ENCODE results near the gene MYL12A. TPM values are rescaled to one million over a fixed set of nuclear protein-coding genes. Genes with fewer than 3 reads are reported as not detected.

Gene MYL12A
- total and polyA plus RNA-seq, 2 of the 4 experiments (the other 2 are of a cell fraction), result 549 to 580 TPM

DNA sequence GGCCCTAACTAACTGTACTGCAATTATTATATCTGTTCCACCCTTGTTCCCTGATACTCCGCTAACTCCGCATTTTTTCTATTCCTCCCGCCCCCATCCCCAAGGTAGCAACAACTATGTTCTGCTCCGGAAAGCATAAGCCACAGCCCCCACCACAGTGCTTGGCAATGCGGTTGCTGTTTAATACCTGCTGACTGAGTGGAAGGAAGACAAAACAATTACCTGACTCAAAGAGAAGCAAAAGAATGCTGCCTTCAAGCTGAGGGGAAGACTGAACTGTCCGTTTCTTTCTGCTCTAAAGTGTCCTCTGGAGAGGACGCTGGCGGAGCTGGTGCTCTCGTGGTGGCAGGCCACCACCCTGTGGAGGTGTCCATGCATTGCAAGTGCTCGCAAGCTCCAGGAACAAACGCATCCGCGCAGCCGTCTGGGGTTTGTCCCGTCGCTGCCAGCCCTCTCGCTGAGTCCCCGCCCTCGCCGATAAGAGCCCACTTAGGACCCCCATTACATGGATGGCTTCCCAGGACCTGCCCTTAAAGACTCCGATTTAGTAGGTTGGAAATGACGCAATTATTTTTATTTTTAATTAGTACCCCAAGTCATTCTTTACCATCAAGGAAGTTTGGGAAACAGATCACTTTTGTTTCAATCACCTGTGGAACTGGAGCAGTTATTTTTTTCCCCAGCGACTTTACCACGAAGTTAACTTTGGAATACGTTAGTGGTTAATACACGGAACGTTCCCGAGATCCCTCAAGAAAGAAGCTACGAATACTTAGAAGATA lies 1.6 kb upstream of the MYL12A start:
- no peak overlapping the region for H3K9ac ChIP-seq (ENCODE audit: low read depth, low read length)
- dilution Hi-C loops (cut with HindIII; ENCODE audit: low sequenced_read_pairs, unreplicated experiment), result no loop called here
- ChIA-PET CTCF (interaction anchor here (0.5 to 1.7 kb wide), 9 partner anchors 11 to 810 kb away, joined by 3 to 5 read pairs (median 3); no protein-coding TSS in a partner anchor), POLR2A (ENCODE audit: unreplicated experiment) (no interaction called here)
- H2AK9ac ChIP-seq (replicated peaks; ENCODE audit: low read depth, low read length, poor library complexity), result peak overlapping the region; percentile 76
- intact Hi-C loops (cut with micrococcal nuclease), result loop anchor here (1.0 to 10.0 kb wide), 6 partner anchors 95 to 479 kb away; partner anchors contain the start of gene LPIN2
- H4K5ac ChIP-seq (ENCODE audit: low read depth, low read length), result no peak overlapping the region
- H3K4ac ChIP-seq (ENCODE audit: low read depth, low read length), result peak overlapping the region; percentile 89; the same call in 1 of the 2 replicates
- no peaks in the 10 kb centered on the region for H3K27me3 ChIP-seq (ENCODE audit: control insufficient read depth, insufficient read depth, low read length)
- TF ChIP-seq SMC3 (IDR thresholded peaks at IDR 0.05; ENCODE audit: low read depth, low read length) (peak; percentile 84), CEBPB (IDR thresholded peaks at IDR 0.05; ENCODE audit: low read depth, low read length) (0 out of 2 replicates have a peak, but pooled peaks have one; percentile 17), NFE2L2 (IDR thresholded peaks at IDR 0.05; ENCODE audit: low read depth, low read length) (no peak), MAZ (IDR thresholded peaks at IDR 0.05; ENCODE audit: borderline replicate concordance, low read depth, low read length) (0 out of 2 replicates have a peak, but pooled peaks have one; percentile 10), RAD21 (IDR thresholded peaks at IDR 0.05; ENCODE audit: low read length) (peak; percentile 95), RFX5 (IDR thresholded peaks at IDR 0.05; ENCODE audit: low read depth, low read length) (no peak), POLR2A (IDR thresholded peaks at IDR 0.05; ENCODE audit: low read depth, low read length) (peak; percentile 45; the same call in 1 of the 2 replicates), RCOR1 (IDR thresholded peaks at IDR 0.05; ENCODE audit: insufficient replicate concordance, low read length) (no peak), MAFK (IDR thresholded peaks at IDR 0.05; ENCODE audit: low read depth, low read length) (no peak), FOS (IDR thresholded peaks at IDR 0.05; ENCODE audit: low read depth, low read length) (no peak), CHD1 (IDR thresholded peaks at IDR 0.05; ENCODE audit: low read depth, low read length) (no peak), BHLHE40 (IDR thresholded peaks at IDR 0.05; ENCODE audit: low read depth, low read length) (no peak)
- TF ChIP-seq, protein P1, sequence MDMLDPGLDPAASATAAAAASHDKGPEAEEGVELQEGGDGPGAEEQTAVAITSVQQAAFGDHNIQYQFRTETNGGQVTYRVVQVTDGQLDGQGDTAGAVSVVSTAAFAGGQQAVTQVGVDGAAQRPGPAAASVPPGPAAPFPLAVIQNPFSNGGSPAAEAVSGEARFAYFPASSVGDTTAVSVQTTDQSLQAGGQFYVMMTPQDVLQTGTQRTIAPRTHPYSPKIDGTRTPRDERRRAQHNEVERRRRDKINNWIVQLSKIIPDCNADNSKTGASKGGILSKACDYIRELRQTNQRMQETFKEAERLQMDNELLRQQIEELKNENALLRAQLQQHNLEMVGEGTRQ (IDR thresholded peaks at IDR 0.05; ENCODE audit: low read depth, low read length), result no peak
- TF ChIP-seq, protein P2, sequence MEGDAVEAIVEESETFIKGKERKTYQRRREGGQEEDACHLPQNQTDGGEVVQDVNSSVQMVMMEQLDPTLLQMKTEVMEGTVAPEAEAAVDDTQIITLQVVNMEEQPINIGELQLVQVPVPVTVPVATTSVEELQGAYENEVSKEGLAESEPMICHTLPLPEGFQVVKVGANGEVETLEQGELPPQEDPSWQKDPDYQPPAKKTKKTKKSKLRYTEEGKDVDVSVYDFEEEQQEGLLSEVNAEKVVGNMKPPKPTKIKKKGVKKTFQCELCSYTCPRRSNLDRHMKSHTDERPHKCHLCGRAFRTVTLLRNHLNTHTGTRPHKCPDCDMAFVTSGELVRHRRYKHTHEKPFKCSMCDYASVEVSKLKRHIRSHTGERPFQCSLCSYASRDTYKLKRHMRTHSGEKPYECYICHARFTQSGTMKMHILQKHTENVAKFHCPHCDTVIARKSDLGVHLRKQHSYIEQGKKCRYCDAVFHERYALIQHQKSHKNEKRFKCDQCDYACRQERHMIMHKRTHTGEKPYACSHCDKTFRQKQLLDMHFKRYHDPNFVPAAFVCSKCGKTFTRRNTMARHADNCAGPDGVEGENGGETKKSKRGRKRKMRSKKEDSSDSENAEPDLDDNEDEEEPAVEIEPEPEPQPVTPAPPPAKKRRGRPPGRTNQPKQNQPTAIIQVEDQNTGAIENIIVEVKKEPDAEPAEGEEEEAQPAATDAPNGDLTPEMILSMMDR (conservative IDR thresholded peaks at IDR 0.05; ENCODE audit: low read depth, low read length), result peak; percentile 89
- H4K91ac ChIP-seq (ENCODE audit: insufficient read depth, low read depth, low read length), result 0 out of 2 replicates have a peak overlapping the region, but pooled peaks have one; percentile 90
- 0 out of 2 replicates have a peak overlapping the region, but pooled peaks have one; percentile 8 for H2BK20ac ChIP-seq (ENCODE audit: low read depth, low read length)
- peak overlapping the region; percentile 81 to 98; a peak in 3 of 4 replicates for H4K8ac ChIP-seq (ENCODE audit: low read depth in 2 of 2, low read length in 2 of 2)
- ATAC-seq (ENCODE audit: low read depth) (peak; percentile 59), DNase-seq (peak; percentile 82)
- 35% methylated on average over 7 of the region's 29 CpGs; no CpG with 5 or more reads in 1 of the 2 experiments for WGBS, 2 experiments (ENCODE audit: extremely low coverage in 2 of 2, insufficient read length in 1 of 2)
- 0 out of 2 replicates have a peak overlapping the region, but pooled peaks have one; percentile 84 for H2BK120ac ChIP-seq (ENCODE audit: low read depth, low read length)
- peaks cover 3% of the 10 kb centered on the region for H3K36me3 ChIP-seq (ENCODE audit: control insufficient read depth, insufficient read depth, low read length)
- no peaks in the 10 kb centered on the region for H3K9me1 ChIP-seq (ENCODE audit: insufficient read depth, low read length)
- peak overlapping the region; percentile 97; the same call in 1 of the 2 replicates for H3K27ac ChIP-seq (ENCODE audit: insufficient read depth, low read length)
- 0 out of 2 replicates have a peak overlapping the region, but pooled peaks have one; percentile 67 for H3K14ac ChIP-seq (replicated peaks; ENCODE audit: low read depth, low read length)
- H2BK5ac ChIP-seq (ENCODE audit: low read depth, low read length, poor library complexity, severe bottlenecking), result no peak overlapping the region
- H3K79me1 ChIP-seq (ENCODE audit: low read depth in 1 of 2, low read length in 2 of 2), result peaks cover 7 to 14% of the 10 kb centered on the region in 2 experiments; a peak in 2 of 4 replicates
- H2AFZ ChIP-seq (replicated peaks; ENCODE audit: low read length, poor library complexity), result peak overlapping the region; percentile 90
- no peak overlapping the region for H3K18ac ChIP-seq (ENCODE audit: low read depth, low read length)
- no peak overlapping the region for H3K23ac ChIP-seq (ENCODE audit: low read depth, low read length)
- in situ Hi-C loops (cut with MboI; ENCODE audit: low sequenced_read_pairs), result loop anchor here (5.0 kb wide), 1 partner anchor 309 kb away; no protein-coding TSS in a partner anchor
- H2AK5ac ChIP-seq (ENCODE audit: low read depth, low read length), result no peak overlapping the region
- H3K4me3 ChIP-seq (ENCODE audit: insufficient read depth, low read depth, low read length), result no peak overlapping the region
- no TSS peak for BruUV-seq (replicated peaks)
- H4K20me1 ChIP-seq (ENCODE audit: insufficient read depth, low read length), result peaks cover 5% of the 10 kb centered on the region; the same call in 1 of the 2 replicates
- no peak overlapping the region for H3K56ac ChIP-seq (ENCODE audit: extremely low read depth, insufficient read depth, low read length)
- H2BK15ac ChIP-seq (ENCODE audit: low read depth, low read length), result peak overlapping the region; percentile 53; the same call in 1 of the 3 replicates
- H3K4me1 ChIP-seq (ENCODE audit: control insufficient read depth, insufficient read depth, low read length), result peaks cover 6% of the 10 kb centered on the region; the same call in 1 of the 2 replicates
- H3K4me2 ChIP-seq (ENCODE audit: low read depth, low read length), result peak overlapping the region; percentile 61
- peaks cover 4% of the 10 kb centered on the region; the same call in 1 of the 2 replicates for H3K9me3 ChIP-seq (ENCODE audit: control insufficient read depth, insufficient read depth, low read length)

All from IMR-90 (cell line).